Nephron (organoid): Measurements from ENCODE around the gene CELF6.

ENCODE experiments used
- H3K27ac Mint-ChIP-seq, 3 experiments: 2 replicates each; pipeline ENCODE4 v1.8.0; 2020; ENCODE audit warnings: mixed read lengths in 3 of 3, mild to moderate bottlenecking in 2 of 3, moderate library complexity in 1 of 3
- H3K27me3 Mint-ChIP-seq: 2 replicates; pipeline ENCODE4 v1.8.0; 2021; ENCODE audit warnings: low read depth, mild to moderate bottlenecking, moderate library complexity, mixed read lengths
- H3K36me3 Mint-ChIP-seq: 2 replicates; pipeline ENCODE4 v1.8.0; 2020; ENCODE audit warnings: low read depth, mixed read lengths
- H3K4me1 Mint-ChIP-seq: 2 replicates; pipeline ENCODE4 v1.8.0; 2020; ENCODE audit warnings: mixed read lengths
- H3K4me3 Mint-ChIP-seq, 3 experiments: 2 replicates each; pipeline ENCODE4 v1.8.0; 2020; ENCODE audit warnings: mild to moderate bottlenecking in 3 of 3, mixed read lengths in 3 of 3, moderate library complexity in 2 of 3
- H3K9me3 Mint-ChIP-seq: 2 replicates; pipeline ENCODE4 v1.8.0; 2020; ENCODE audit warnings: mixed read lengths
- CTCF ChIP-seq, 3 experiments: fragments of 200-600 bp; sonication (generic); IDR thresholded peaks; one replicate each; pipeline ENCODE4 v1.5.0; 2021; ENCODE audit warnings: antibody characterized with exemption in 3 of 3; ENCODE audit not compliant: unreplicated experiment in 3 of 3

CELF6 gene

DNA sequence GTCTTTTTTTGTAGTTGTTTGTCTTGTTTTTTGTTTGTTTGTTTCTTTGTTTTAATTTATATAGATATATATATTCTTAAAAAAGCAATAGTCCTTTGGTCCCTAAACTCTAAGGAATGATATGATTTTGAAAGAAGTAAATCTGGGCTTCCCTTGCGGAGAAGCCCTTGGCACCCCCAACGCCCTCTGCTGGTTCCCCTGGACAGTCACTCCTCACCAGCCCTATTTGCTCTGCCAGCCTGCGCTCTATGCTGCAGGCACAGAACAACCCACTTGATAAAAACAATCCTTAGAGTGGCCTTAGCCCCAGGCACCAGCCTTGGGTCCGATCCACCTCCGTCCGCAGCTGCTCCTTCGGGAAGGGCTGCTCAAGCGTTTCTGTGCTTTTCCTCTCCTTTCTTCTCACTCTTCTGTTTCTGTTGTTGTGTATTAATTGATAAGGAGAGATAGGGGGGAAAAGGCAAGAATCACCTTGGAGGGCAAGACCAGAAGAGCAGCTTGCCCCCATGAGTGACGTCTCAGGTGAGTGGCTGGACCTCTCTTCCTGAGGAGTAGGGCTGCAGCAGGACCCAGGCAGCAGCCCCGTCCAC lies 33.9 kb downstream of the CELF6 start:
- H3K36me3 Mint-ChIP-seq: no peaks in the 10 kb centered on the region
- H3K9me3 Mint-ChIP-seq: no peaks in the 10 kb centered on the region
- no peak overlapping the region for H3K4me3 Mint-ChIP-seq
- TF ChIP-seq CTCF (IDR thresholded peaks at IDR 0.05; ENCODE audit: unreplicated experiment in 3 of 3): peak in 2 of 3 experiments; percentile 15 to 20
- peaks cover 15% of the 10 kb centered on the region for H3K27me3 Mint-ChIP-seq
- H3K27ac Mint-ChIP-seq: no peak overlapping the region
- no peaks in the 10 kb centered on the region for H3K4me1 Mint-ChIP-seq

GRCh38 chr15:72285402-72285801 lies 34.6 kb downstream of the CELF6 start:
- H3K4me3 Mint-ChIP-seq: no peak overlapping the region
- no peak overlapping the region for H3K27ac Mint-ChIP-seq
- H3K36me3 Mint-ChIP-seq: no peaks in the 10 kb centered on the region
- TF ChIP-seq CTCF (IDR thresholded peaks at IDR 0.05; ENCODE audit: unreplicated experiment in 3 of 3): no peak
- H3K27me3 Mint-ChIP-seq: peaks cover 12% of the 10 kb centered on the region
- H3K4me1 Mint-ChIP-seq: no peaks in the 10 kb centered on the region
- no peaks in the 10 kb centered on the region for H3K9me3 Mint-ChIP-seq

- Mint-ChIP-seq H3K9me3 (no peaks in the 10 kb centered on the region), H3K4me1 (no peaks in the 10 kb centered on the region), H3K4me3 (no peak overlapping the region), H3K27ac (no peak overlapping the region), H3K36me3 (no peaks in the 10 kb centered on the region), H3K27me3 (peaks cover 12% of the 10 kb centered on the region)
- TF ChIP-seq CTCF (IDR thresholded peaks at IDR 0.05; ENCODE audit: unreplicated experiment in 3 of 3): no peak
Observed at GRCh38 chr15:72284781-72285180, 35.2 kb downstream of the CELF6 start.

DNA sequence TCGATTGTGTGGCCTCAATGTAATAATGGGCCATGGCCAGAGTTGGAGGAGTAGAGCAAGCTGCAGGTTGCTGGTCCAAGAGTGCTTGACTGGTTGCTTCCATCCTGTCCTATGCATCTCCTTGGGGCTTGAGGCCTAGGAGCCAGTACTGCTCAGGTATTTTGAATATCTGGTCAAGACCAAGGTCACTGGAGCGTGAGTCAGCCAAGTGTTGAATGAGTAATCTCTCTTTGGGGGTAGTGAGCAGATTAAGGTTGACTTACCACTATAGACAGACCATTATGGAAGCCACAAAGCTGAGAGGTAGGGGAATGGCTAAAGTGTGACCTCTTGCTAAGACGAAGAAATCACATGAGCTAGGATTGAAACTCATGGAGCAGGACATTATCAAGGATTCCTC lies 38.2 kb downstream of the CELF6 start:
- Mint-ChIP-seq H3K27me3 (peaks cover 18% of the 10 kb centered on the region), H3K36me3 (no peaks in the 10 kb centered on the region), H3K27ac (no peak overlapping the region), H3K9me3 (no peaks in the 10 kb centered on the region), H3K4me3 (no peak overlapping the region), H3K4me1 (no peaks in the 10 kb centered on the region)
- TF ChIP-seq CTCF (IDR thresholded peaks at IDR 0.05; ENCODE audit: unreplicated experiment in 3 of 3): no peak

GRCh38 chr15:72280751-72281150 lies 39.2 kb downstream of the CELF6 start:
- peaks cover 16% of the 10 kb centered on the region for H3K27me3 Mint-ChIP-seq
- H3K36me3 Mint-ChIP-seq: no peaks in the 10 kb centered on the region
- H3K27ac Mint-ChIP-seq: no peak overlapping the region
- no peak overlapping the region for H3K4me3 Mint-ChIP-seq
- no peaks in the 10 kb centered on the region for H3K9me3 Mint-ChIP-seq
- H3K4me1 Mint-ChIP-seq: peaks cover 3% of the 10 kb centered on the region
- TF ChIP-seq CTCF (IDR thresholded peaks at IDR 0.05; ENCODE audit: unreplicated experiment in 3 of 3): no peak

DNA sequence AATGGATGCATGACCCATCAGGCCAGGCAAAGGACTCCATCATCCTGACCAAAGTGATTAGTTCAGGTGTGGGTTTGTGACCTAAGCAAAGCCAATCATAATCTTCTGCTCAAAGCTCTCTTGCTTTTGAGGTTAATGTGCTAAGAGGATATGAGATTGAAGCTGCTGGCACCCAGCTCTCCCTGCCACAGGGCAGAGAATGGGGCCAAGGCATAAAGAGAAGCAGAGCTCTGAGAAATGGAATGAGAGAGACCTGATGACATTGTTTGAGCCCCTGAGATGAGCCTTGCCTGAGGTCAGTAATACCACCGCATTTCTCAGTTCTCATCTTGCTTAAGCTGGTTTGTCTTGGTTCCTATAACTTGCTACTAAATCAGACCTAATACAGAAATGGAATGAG lies 41.2 kb downstream of the CELF6 start:
- Mint-ChIP-seq H3K27ac (no peak overlapping the region), H3K4me1 (peaks cover 9% of the 10 kb centered on the region), H3K27me3 (peaks cover 16% of the 10 kb centered on the region), H3K4me3 (no peak overlapping the region), H3K9me3 (no peaks in the 10 kb centered on the region), H3K36me3 (no peaks in the 10 kb centered on the region)
- TF ChIP-seq CTCF (IDR thresholded peaks at IDR 0.05; ENCODE audit: unreplicated experiment in 3 of 3): no peak
